Activated naive CD8-positive, alpha-beta T cell treated with anti-CD3 and anti-CD28 coated beads, Interleukin-2, amount 50 U/mL, for 16 hours (primary cell): ENCODE results near the gene PRKCD.

Experiments used
- DNase-seq: peaks from one replicate; pipeline ENCODE4 v3.0.0-alpha.2; 2020; ENCODE audit warnings: low read depth, low spot score

Gene PRKCD

DNA sequence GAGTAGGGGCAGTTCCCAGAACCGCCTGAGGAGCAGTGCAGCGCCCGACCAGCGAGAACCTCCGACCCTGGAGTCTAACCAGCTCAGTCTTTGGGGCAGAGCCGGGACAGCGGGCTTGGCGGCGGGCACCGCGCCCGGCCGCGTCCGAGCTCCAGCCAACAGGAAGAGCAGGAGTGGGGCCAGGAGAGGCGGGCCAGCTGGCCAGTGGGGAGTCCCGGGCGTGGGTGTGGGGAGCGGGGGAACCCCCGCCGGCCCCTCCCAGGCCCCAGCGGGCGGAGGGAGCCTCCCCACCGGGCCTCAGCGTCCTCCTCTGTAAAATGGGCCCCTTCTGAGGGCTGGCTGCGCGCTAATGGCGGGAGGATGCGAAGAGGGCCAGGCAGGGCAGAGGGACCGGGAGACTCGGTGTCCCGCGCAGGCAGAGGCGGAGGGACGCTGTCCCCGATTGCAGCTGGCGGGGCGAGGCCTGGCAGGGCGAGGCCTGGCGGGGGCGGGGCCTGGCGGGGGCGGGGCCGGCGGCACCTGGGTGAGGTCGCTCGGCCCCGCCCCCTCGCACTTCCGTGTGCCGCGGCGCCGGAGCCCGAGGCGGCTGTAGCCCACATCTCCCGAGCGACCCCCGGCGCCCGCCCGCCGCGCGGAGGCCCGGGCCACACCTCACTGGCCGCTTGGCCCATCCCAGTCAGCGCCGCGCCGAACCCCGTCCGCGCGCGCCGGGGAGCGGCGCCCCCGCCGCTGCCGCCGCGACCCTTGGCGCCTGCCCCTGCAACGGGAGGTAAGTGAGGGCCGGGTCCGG is at the start of gene PRKCD:
PRKCD (plus strand) TSS at position 550 of the 790 bp plus-strand sequence. CDS start 17,214 bp downstream, outside the sequence.
- peak; percentile 39 for DNase-seq

DNA sequence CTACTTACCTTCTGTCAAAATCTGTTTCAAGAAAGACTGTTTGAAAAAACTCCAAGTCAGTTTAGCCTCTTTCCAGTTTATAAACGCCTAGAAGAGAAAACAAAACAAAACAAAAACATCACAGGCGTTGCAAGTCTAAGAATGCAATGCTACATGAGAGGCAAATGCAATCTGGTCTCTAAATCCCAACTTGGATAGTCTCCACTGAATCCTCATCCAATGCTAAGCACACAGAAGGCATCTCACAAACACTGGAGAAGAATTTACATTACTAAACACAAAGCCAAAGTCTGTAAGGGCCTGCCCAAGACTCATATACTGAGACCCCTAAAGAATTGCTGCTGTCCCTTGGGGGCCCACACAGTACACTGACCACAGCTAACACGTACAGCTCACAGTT is 49.2 kb upstream of the PRKCD start:
- DNase-seq = no peak

DNA sequence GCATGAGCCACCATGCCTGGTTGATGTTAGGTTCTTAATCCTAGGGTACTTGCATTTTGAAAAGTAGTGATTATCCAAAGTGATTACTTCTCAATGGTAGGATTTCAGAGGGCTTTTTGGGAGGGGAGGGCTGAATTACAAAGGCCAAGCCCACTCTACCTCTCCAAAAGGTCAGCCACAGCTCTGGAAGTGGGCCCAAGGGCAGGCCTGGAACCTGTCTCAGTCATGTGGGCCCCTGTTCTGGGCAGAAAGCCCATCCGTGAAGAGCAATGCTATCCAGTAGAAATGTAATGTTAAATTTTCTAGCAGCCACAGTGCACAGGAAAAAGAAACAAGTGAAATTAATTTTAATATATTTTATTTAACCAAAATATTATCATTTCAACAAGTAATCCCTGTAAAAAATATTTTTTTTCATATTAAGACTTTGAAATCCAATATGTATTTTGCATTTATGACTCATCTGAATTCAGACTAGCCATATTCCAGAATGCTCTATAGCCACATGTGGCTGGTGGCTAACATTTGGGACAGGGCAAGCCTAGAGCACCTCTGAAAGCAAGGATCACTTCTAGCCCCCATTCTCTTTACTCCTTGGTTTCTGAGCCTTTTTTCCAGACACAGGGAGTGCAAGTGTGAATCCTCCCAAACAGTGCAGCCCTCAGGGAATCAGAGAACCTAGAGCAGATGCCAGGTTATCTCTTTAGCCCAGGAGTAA is 47.6 kb upstream of the PRKCD start:
- DNase-seq = no peak

DNA sequence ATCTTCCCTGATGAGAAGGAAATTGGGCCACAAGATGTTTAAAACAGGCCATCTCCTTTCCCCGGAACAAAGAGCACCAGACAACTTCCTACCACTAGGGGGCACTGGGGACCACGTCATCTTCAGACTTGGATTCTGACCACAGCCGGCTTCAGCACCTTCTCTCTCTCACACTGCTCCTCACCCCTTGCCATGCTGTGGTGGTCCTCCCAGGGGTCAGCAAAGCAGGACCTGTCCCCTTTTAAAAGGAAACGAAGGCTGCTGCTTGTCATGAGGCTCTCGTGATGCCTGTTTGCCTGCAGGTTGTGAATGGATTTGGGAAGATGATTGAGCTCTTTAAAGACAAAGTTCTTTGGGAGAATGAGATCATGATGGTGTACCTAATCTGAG is 47.0 kb upstream of the PRKCD start:
- peak; percentile 65 for DNase-seq

DNA sequence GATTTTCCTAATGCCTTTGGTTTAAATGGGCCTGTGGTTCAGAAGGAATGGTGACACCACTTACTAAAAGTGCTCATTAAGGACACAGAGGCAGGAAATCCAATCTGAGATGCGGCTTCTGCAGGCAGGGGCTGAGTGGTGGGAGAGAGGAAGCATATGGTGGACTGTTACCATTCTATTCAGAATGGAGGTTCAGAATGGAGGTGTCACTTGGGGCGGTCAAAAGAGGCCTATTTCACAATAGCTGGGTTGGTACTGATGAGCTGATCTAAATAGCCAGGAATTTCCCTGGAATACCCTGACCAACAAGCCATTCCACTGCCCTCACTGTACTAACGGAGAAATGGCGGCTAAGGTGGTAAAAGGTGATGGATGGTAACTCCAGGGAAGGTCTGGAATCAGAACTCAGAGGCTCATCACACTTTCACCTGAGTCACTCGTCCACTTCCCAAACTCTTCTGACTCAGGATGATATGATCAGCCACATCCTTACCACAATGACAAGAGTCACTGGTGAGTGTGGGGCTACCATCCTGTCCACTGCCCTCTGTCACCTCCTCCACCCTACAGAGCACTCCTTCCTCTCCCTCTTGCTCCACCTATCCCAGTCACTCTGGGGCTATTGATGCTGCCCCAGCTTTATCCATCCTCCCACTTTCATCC is 46.5 kb upstream of the PRKCD start:
- DNase-seq = no peak

DNA sequence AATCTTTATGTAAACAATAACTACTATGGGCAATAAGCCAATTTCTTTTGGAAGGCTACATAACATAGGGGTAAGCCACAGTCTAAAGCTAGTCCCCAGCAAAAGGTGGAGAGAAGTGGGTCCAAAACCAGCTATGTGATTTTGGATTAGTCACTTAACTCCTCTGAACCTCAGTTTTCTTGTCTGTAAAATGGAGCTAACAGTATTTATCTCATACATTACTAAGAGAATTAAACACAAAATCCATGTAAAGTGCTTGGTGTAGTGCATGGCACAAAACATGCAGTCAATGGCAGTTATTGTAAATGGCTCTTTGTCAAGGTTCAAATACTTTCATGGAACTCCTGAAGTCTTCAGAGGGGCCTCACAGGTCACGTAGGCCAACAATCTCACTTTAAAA is 44.1 kb upstream of the PRKCD start:
- DNase-seq = no peak

DNA sequence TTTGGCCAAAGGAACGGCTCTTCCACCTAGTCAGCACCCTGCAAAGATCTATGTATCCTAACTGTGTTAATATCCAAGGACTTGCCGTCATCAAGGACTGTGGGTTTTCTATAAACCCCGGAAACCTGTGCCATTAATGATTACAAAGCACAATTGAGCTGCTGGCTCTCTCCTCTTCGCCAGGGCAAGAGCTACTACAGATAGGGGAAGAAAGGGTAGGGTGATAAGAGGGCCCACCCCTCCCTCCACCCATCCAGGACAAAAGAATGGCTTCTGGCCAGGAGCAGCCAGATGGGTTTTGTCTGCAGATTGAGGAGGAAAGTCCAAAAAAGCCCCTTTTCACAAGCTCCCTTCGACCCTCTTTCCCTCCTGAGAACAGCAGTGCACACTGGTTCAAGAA is 40.7 kb upstream of the PRKCD start:
- no peak for DNase-seq

DNA sequence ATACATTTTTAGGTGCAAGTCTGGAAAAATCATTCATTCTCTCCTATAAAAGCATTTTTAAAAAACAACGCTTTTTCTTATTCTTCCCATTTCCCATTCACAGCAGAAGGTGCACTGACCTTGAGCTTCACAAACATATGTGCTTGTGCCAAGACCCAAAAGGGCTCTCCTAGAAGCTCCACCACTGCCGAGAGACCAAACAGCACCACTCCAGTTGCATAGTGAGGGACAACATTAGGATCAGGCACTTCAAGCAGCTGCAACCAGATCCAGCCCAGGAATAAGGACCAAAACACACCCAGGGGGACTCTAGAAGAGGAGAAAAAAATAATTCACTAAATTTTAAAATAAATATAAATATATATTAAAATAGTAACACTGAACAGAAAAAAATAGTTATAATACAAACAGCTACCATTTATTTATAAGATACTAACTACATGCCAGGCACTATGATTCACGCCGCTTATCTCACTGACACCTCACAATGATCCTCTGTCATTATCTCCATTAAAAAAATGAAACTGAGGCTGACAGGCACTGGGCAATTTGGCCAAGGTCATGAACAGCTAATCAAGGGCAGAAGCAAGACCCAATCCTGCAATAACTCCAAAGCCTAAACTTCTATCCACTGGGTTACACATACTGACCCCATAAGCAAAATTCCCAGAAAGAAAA is 38.6 kb upstream of the PRKCD start:
- DNase-seq = no peak

DNA sequence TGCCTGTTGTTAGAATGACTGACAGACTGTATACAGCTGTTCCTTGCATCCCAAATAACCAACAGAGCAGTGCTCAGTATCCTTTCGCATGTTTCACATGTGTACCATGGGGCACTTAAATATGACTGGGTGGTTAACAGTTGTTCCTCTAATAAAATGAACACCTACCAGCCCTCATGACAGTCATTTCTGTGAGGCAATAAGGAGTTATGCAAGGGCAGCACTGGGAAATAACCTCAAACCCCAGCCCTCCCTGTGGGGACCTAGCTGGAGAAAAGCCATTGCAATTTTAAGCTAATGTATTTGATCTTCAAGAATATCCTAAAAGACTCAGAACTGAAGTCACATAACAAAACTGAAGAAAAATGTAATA is 38.1 kb upstream of the PRKCD start:
- DNase-seq = no peak

DNA sequence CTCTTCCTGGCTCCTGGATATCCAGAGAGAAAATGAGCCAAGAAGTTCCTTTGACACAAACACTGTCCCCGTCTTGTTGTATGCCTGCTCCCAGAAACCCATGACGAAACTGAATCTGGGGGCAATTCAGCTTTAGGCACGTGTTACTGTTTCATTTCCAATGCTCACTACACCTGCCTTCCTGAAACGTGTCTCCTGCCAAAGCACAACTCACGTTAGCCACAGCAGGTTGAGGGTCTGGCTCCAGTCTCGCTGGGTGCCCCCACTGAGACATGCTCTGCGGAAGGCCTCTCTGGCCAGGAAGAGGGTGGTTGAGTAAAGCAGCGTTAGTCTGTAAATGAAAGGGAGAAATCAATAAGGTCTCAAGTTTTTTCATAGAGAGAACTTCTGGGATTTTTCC is 37.5 kb upstream of the PRKCD start:
- no peak for DNase-seq

DNA sequence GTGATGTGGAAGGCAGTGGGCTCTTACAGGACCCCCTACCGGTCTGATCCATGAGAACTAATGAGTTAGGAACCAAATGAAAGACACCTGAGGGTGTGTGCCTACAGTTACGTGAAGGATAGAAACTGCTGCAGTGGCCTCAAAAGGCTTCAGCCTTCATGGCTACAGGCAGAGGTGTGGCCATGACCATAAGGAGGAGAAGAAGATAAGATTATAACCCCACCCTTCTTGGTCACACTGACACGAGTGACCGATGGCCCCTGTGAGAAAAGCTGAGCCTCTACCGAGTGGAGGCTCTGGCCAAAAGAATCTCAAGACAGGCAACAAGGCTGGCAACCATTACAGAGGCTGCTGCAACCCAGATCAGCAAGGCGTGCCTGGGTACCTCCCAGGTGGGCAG is 37.1 kb upstream of the PRKCD start:
- DNase-seq = no peak

DNA sequence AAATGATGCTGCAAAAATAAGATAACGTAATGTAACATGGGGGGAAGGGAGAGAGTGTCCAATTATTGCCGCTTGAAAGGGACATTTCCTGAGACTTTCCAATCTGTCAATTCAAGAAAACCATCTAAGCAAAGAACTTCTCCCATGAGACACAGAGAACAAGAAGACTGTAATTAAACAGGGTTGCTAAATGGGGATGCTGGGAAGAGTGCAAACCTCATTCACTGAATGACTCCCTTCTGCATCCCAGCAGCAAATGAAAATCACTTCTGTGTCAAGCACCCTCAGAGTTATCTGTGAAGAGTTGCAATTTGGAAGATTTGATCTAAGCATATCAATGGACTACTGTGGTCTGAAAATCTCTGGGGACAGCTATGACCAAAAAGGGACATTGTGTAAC is 34.4 kb upstream of the PRKCD start:
- DNase-seq = no peak

DNA sequence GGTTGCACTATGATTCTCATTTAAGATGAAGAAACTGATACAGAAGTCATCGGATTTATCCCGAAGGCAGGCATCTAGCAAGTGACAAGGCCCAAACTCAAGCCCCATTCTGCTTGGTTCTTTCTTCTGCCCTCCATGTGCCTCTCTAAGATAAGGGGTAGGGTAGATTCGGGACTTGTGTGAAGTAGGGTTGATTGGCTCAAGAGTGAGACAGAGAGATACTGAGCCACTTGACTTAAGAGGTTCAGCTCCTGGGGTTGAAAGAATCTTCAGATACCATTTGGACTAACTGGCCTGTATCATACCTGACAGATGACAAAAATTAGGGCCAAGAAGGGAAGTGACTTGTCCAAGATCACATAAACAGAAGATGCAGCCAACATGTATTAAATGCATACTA is 31.7 kb upstream of the PRKCD start:
- no peak for DNase-seq

DNA sequence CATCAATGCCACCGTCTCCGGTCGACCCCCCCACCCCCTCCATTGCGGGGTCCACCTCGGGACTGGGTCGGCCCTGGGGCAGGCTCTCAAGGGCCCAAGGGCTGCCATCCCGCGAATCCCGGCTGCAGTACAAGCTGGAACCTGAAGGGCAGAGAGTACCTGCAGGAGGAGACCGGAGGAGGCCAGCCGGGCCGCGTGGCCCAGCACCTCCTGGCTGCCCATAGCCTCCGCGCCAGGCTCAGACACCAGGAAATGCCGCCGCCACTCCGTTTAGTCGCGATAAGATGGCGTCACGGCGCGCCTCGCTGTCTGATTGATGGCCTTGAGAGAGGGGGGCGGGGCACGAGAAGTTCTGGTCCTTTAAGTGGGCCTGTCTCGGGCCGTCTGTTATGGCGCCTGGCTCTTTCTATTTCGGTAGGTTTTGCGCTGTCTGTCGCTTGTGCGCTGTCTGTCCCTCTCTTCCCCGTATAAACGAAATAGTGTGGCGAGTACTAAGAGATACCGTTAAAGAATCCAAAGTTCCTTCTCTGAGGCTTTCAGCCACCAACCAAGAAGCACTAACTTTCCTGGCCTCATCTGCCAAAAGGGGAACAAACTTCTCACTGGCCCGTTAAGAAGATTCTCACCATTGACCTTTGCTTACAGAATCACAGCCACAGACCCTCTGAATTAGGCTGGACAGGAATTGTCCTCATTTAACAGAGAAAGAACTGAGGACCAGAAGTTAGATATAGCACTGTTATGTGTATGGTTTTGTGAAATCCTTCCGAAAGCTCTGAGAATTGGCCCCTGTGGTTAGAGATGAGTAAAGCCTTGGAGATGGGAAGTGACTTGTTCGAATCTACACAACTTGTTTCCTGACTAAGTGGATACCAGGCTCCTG is 30.6 kb upstream of the PRKCD start, which contains the start of gene RFT1:
RFT1 (minus strand) TSS at position 257 of the 883 bp plus-strand sequence; CDS start at position 222, 35 bp downstream.
- DNase-seq = peak; percentile 95

DNA sequence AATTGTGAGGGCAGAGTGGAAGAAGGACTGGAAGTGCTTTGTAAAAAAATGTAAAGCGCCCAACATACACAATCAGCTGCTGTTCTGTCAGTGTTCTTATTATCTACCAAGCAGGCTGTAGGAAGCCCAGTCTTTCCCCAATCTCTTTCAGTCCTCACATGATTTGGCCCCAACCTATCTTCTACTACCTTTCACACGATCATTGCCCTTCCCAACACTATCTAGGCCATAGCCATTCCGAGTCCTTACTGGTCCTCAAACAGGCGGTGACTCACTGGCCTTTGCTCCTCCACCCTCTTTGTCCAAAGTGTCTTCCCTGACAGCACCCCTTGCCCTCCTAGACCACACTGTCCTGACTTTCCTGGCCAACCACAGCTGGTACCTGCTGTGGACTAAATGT is 29.9 kb upstream of the PRKCD start:
- DNase-seq = no peak

DNA sequence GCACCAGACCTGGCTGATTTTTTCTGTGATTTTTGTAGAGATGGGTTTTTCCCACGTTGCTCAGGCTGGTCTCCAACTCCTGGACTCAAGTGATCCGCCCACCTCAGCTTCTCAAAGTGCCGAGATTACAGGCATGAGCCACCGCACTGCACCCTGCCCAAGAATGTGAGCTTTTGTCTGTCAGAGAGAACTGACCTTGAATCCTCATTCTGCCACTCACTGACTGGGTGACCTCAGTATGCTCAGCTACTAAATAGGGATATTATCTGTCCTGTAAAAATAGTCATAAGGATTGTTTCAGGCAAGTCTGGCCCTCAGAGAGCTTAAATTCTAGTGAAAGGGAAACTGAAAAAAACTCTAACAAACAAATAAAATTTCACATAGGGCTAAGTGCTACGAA is 28.7 kb upstream of the PRKCD start:
- DNase-seq = no peak

DNA sequence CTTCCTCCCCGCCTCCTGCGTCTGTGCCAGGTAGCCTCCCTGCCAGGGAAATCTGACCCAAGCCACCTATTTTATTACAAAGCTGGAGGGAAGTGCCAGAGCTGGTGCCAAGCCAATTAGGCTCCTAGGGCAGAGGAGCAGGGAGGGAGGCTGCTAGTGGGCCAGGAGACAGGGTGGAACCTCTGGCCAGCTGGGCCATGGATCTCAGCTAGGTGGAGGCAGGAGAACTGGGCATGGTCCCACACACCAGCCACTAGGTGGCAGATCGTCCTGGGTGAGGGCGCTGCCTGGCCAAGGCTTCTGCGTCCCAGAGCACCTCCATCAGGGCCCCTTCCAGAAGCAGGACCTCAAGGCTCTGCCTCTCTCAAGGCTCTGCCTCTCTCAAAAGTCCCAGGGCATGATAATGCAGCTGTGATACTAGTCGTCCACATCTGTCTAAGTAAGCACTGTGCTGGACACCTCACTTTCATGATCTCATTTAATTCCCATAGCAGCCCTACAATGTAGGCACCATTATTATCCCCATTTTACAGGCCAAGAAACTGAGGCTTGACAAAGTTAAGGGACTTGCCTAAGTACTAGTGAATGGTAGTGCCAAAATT is 26.3 kb upstream of the PRKCD start:
- DNase-seq = peak; percentile 7

DNA sequence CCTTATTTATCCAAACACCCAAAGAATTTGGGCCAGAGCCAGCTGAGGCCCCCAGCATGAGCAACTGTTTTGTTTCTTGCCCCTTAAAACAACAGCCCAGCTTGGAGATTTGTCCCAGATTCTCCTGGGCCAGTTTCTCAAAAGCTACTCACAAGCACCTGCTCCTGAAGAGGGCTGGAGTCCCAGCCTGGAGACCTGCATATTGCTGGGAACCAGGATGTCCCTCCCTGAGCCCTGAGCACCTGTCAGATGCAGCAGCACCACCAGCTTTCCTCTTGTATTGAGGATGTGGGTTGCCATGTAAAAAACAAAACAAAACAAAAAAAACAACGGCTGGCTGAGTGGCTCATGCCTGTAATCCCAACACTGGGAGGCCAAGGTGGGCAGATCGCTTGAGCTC is 23.8 kb upstream of the PRKCD start:
- DNase-seq = no peak

DNA sequence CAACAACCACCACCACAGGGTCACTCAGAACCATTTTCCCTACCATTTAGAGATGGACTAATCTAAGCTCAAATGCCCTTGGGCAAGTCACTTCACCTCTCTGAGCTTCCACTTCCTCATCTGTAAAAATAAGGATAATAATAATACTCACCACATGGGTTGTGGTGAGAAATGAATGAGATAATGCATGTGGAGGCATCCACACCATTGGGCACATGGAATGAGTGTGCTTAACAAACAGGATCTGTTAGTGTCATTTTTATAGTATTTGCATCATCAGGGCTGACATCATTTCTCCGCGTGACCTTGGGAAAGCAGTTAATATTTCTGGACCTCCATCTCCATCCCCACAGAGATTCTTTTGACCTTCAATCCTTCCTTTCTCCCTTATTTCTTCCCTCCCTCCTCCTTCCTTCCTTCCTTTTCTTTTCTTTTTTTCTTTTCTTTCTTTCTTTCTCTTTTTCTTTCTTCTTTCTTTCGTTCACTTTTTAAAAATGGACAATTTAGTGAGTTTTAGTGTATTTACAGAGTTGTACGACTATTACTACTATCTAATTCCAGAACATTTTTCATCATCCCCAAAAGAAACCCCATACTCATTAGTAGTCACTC is 23.1 kb upstream of the PRKCD start:
- no peak for DNase-seq
